PC-9 (cell line): ENCODE results near the gene LHX4.

Source experiments
- EZH2 ChIP-seq: fragments of 200-600 bp; sonication (generic); IDR thresholded peaks from 2 replicates; pipeline ENCODE4 v1.8.0; 2017; ENCODE audit warnings: antibody characterized with exemption, low read depth
- TF ChIP-seq, protein P1 (sequence below): fragments of 200-600 bp; sonication (generic); conservative IDR thresholded peaks from 2 replicates; pipeline ENCODE4 v1.6.1; 2017; ENCODE audit warnings: mixed run types, antibody characterized with exemption, mild to moderate bottlenecking, moderate library complexity

DNA sequence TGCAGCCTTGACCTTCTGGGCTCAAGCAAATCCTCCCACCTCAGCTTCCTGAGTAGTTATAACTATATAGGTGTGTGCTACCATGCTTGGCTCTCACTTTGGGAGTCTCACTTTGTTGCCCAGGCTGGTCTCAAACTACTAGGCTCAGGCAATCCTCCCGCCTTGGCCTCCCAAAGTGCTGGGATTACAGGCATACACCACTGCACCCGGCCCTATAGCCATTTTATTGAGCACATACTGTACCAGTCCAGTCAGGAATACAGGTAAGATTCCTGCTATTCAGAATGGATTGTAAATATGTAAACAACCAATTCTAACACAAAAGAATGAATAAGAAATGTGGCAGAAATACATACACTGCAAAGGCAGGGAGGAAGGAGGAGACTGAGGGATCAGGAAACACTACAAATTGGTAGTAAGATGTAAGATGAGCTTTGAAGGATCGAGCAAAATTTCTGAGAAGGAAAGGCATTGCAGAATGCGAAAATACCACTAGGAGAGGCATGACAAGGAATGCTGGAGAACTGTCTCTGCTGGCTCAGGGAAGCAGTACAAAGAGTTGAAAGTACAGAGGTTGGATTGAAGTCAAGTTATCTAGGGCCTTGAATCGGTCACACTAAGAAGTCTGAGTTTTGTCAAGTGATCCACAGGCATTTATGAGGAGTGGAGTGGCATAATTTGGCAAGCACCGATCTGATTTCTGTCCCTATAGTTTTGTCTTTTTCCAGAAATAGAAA, 60.4 kb downstream of the LHX4 start:
- TF ChIP-seq, protein P1, sequence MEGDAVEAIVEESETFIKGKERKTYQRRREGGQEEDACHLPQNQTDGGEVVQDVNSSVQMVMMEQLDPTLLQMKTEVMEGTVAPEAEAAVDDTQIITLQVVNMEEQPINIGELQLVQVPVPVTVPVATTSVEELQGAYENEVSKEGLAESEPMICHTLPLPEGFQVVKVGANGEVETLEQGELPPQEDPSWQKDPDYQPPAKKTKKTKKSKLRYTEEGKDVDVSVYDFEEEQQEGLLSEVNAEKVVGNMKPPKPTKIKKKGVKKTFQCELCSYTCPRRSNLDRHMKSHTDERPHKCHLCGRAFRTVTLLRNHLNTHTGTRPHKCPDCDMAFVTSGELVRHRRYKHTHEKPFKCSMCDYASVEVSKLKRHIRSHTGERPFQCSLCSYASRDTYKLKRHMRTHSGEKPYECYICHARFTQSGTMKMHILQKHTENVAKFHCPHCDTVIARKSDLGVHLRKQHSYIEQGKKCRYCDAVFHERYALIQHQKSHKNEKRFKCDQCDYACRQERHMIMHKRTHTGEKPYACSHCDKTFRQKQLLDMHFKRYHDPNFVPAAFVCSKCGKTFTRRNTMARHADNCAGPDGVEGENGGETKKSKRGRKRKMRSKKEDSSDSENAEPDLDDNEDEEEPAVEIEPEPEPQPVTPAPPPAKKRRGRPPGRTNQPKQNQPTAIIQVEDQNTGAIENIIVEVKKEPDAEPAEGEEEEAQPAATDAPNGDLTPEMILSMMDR = no peak
- TF ChIP-seq EZH2 = no peak
